Thoracic aorta endothelial cell (primary cell): ENCODE measurements around the gene GEN1. TPM values are rescaled to one million over a fixed set of nuclear protein-coding genes. Genes with fewer than 3 reads are reported as not detected.

Source experiments
- total RNA-seq: library from RNA; depleted of rRNA; stranded (reverse); fragments of >200 nt; gene quantifications from 2 replicates; pipeline ENCODE4 v1.2.3, GENCODE V29; 2012

GEN1 gene, protein sequence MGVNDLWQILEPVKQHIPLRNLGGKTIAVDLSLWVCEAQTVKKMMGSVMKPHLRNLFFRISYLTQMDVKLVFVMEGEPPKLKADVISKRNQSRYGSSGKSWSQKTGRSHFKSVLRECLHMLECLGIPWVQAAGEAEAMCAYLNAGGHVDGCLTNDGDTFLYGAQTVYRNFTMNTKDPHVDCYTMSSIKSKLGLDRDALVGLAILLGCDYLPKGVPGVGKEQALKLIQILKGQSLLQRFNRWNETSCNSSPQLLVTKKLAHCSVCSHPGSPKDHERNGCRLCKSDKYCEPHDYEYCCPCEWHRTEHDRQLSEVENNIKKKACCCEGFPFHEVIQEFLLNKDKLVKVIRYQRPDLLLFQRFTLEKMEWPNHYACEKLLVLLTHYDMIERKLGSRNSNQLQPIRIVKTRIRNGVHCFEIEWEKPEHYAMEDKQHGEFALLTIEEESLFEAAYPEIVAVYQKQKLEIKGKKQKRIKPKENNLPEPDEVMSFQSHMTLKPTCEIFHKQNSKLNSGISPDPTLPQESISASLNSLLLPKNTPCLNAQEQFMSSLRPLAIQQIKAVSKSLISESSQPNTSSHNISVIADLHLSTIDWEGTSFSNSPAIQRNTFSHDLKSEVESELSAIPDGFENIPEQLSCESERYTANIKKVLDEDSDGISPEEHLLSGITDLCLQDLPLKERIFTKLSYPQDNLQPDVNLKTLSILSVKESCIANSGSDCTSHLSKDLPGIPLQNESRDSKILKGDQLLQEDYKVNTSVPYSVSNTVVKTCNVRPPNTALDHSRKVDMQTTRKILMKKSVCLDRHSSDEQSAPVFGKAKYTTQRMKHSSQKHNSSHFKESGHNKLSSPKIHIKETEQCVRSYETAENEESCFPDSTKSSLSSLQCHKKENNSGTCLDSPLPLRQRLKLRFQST
- total RNA-seq, result 33.2 and 43.4 TPM in 2 replicates

DNA sequence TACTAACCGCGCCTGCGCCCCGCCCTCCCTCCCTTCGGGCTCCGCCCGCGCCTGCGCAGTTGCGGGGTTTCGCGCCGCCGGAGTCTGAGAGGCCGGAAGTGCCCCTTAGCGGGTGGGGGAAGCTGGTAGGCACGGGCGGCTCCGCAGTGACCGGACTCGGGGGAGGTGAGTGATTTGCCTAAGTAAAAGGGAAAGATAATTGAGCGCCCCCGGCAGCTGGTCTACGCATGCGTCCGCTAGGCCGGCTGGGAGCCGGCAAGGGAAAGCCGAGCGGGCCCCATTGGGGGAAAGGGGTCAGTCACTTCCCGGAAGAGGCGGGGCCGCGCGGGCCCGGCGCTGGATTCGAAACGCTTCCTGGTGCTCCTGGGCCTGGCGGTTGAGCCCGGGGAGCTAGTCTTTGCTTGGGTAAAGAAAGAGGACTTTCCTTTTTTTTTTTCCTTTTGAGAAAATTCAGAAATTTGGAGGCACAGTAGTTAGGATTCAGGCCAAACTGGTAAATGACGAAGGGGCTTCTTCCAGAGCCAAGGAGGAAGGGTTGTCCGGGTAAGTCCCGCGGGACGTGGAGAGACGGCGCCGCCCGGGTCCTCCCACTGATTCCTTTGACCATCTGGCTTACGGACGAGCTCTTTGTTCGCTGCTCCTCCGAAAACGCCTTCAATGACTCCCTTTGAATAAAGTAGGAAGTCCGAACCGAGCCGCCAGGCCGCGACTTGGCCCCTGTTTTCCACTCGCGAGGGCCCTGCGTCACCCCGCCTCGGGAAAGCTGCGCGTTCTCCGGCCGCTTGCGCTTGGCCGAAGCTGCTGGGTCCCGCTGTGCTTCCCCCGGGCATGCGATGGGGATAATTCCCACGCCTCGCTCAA lies at the start of gene GEN1, which contains the start of gene SMC6:
TSS of gene GEN1 (plus strand) at position 336 of the 861 bp plus-strand sequence. CDS start 5,806 bp downstream, outside the sequence.
TSS of gene SMC6 (minus strand) at position 8 of the 861 bp plus-strand sequence. CDS start 7,864 bp downstream, outside the sequence.

DNA sequence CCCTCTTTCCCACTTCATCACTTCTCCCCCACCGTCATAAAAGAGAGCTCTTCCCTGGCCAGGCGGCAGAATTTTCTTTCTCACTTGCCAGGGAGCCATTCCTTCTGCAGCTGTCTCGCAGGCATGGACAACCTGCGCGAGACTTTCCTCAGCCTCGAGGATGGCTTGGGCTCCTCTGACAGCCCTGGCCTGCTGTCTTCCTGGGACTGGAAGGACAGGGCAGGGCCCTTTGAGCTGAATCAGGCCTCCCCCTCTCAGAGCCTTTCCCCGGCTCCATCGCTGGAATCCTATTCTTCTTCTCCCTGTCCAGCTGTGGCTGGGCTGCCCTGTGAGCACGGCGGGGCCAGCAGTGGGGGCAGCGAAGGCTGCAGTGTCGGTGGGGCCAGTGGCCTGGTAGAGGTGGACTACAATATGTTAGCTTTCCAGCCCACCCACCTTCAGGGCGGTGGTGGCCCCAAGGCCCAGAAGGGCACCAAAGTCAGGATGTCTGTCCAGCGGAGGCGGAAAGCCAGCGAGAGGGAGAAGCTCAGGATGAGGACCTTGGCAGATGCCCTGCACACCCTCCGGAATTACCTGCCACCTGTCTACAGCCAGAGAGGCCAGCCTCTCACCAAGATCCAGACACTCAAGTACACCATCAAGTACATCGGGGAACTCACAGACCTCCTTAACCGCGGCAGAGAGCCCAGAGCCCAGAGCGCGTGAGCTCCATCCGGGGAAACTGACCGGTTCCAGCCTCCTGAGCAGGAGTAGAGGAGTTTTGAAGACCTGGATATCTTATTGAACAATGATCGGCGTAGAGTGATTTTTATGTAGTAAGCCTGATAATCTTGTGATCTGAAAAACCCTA lies 62.7 kb downstream of the GEN1 start, which contains the start of gene MSGN1:
TSS of gene MSGN1 (plus strand) at position 65 of the 850 bp plus-strand sequence. CDS start at position 124, 59 bp downstream.

Other genes starting within 250 kb of the GEN1 start
- gene RAD51AP2, start 235.7 kb upstream of the GEN1 start, total RNA-seq, result not detected in 2 replicates
- gene VSNL1, start 213.4 kb upstream of the GEN1 start, total RNA-seq, result not detected in 2 replicates
- gene SMC6, start 328 bp upstream of the GEN1 start, total RNA-seq, result 61.9 and 62.4 TPM in 2 replicates
- gene MSGN1, start 62.3 kb downstream of the GEN1 start, total RNA-seq, result not detected in 2 replicates
- gene KCNS3, start 124.5 kb downstream of the GEN1 start, total RNA-seq, result 0.53 and 3.0 TPM in 2 replicates